ENCODE results near the gene SLC7A6OS. TPM values are rescaled to one million over a fixed set of nuclear protein-coding genes. Genes with fewer than 3 reads are reported as not detected.

SLC7A6OS gene
- total RNA-seq, 1 experiment from 2014 or later: 16.4 TPM

GRCh38 chr16:68348639-68349445 lies 38.1 kb upstream of the SLC7A6OS start:
- intact Hi-C loops (cut with micrococcal nuclease): no loop called here
- ATAC-seq (no peak), DNase-seq (ENCODE audit: low read depth, low spot score) (no peak)
- Histone ChIP-seq H3K27me3 (ENCODE audit: insufficient read depth, low read length) (no peaks in the 10 kb centered on the region), H3K4me1 (ENCODE audit: control insufficient read depth in 1 of 2, insufficient read depth in 2 of 2, low read length in 2 of 2) (no peaks in the 10 kb centered on the region), H3K36me3 (ENCODE audit: control insufficient read depth in 1 of 2, insufficient read depth in 2 of 2, low read length in 2 of 2) (peaks cover 15 to 40% of the 10 kb centered on the region in 2 experiments), H3K9ac (ENCODE audit: low read length) (no peak overlapping the region), H3K9me3 (ENCODE audit: control insufficient read depth in 1 of 2, insufficient read depth in 1 of 2, low read depth in 1 of 2, low read length in 2 of 2) (no peaks in the 10 kb centered on the region), H3K9me2 (ENCODE audit: insufficient read depth) (no peaks in the 10 kb centered on the region), H2AFZ (ENCODE audit: low read depth, low read length, poor library complexity, severe bottlenecking) (no peak overlapping the region), H3K4me3 (replicated peaks in 1 of 2; ENCODE audit: low read depth in 1 of 2, low read length in 2 of 2) (no peak overlapping the region), H4K20me1 (ENCODE audit: insufficient read depth) (no peaks in the 10 kb centered on the region), H3K4me2 (ENCODE audit: low read length) (no peak overlapping the region), H3K27ac (ENCODE audit: low read depth, low read length) (no peak overlapping the region), H3K79me2 (ENCODE audit: insufficient read depth, low read length) (no peaks in the 10 kb centered on the region)
- no peak for TF ChIP-seq CBX3 (IDR thresholded peaks at IDR 0.05; ENCODE audit: low read depth)
- TF ChIP-seq EZH2 (IDR thresholded peaks at IDR 0.05): no peak
- no peak for TF ChIP-seq POLR2A (IDR thresholded peaks at IDR 0.05; ENCODE audit: borderline replicate concordance, extremely low read depth, insufficient read depth, insufficient read length)
- TF ChIP-seq ELF1 (IDR thresholded peaks at IDR 0.05; ENCODE audit: borderline replicate concordance, low read depth): no peak
- no peak for TF ChIP-seq EGR1 (IDR thresholded peaks at IDR 0.05; ENCODE audit: low read depth)
- TF ChIP-seq TCF7L2 (IDR thresholded peaks at IDR 0.05; ENCODE audit: borderline replicate concordance, extremely low read depth, insufficient read depth, insufficient read length): no peak
- TF ChIP-seq REST (IDR thresholded peaks at IDR 0.05; ENCODE audit: low read depth): no peak
- TF ChIP-seq EZH2phosphoT487 (IDR thresholded peaks at IDR 0.05; ENCODE audit: borderline replicate concordance): no peak
- no peak for TF ChIP-seq MAX (IDR thresholded peaks at IDR 0.05)
- TF ChIP-seq ZNF274 (IDR thresholded peaks at IDR 0.05; ENCODE audit: low read depth, low read length): no peak
- no peak for TF ChIP-seq SP1 (IDR thresholded peaks at IDR 0.05; ENCODE audit: low read depth)
- no peak for TF ChIP-seq POLR2AphosphoS5 (IDR thresholded peaks at IDR 0.05; ENCODE audit: low read depth, low read length)
- no peak for TF ChIP-seq FOSL1 (IDR thresholded peaks at IDR 0.05; ENCODE audit: low read depth)
- no peak for TF ChIP-seq JUND (IDR thresholded peaks at IDR 0.05)
- TF ChIP-seq CEBPB (IDR thresholded peaks at IDR 0.05; ENCODE audit: low read depth): no peak
- no peak for TF ChIP-seq RAD21 (IDR thresholded peaks at IDR 0.05; ENCODE audit: low read depth)
- no peak for TF ChIP-seq ZFX (IDR thresholded peaks at IDR 0.05)
- RAD21 ChIA-PET (ENCODE audit: low non-redundant PET in 1 of 2, low total read pairs in 2 of 2, uncharacterized antibody in 2 of 2, unreplicated experiment in 2 of 2): no interaction called here
- CTCF ChIA-PET: no interaction called here
- POLR2A ChIA-PET: no interaction called here
- no TSS peak for BruUV-seq (replicated peaks)
